GM21515 (cell line): Measurements from ENCODE around the gene MOGAT3.

Source experiments
- ATAC-seq: cut with Tn5 transposase; IDR thresholded peaks from one replicate; pipeline ENCODE4 v1.9.1; 2021; ENCODE audit not compliant: unreplicated experiment

MOGAT3 gene

DNA sequence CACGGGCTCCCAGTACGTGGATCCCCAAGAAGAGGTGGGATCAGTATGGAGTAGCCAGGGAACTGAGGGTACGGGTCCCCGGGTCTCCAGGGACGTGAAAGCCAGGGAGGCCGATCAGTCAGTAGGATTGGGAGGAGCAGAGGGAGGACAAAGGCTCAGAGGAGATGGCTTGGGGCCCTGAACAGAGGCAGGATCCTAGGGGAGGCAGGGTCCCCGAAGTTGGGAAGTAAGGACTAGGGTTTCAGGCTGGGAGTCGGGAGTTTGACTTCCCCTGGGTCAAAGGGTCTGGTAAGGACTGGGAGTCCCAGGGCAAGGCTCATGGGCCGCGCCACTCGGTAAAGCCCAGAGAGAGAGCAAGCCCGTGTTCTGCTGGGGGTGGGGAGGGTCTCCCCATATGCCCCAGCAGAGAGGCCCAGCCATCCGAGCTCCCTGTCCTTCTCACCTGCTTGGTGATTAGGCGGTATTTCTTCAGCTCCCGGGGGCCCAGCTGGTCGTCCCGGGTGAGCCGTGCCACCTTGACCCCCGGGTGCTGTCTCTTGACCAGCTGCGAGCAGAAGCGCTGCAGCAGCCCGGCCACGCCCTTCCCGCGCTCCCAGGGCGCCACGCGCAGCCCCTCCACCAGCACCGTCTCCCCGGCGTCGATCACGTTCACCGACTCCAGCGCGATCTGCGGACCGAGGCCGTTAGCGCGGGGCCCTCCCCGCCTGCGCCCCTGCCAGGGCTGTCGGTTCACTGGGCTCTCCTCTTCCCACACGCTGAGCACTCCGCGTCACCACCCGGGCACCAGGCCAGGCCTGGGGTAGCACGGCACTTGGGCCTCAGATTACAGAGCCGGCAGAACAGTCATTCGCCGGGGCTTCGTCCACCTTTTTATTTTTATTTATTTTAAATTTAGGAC, 27.7 kb downstream of the MOGAT3 start:
- no peak for ATAC-seq

DNA sequence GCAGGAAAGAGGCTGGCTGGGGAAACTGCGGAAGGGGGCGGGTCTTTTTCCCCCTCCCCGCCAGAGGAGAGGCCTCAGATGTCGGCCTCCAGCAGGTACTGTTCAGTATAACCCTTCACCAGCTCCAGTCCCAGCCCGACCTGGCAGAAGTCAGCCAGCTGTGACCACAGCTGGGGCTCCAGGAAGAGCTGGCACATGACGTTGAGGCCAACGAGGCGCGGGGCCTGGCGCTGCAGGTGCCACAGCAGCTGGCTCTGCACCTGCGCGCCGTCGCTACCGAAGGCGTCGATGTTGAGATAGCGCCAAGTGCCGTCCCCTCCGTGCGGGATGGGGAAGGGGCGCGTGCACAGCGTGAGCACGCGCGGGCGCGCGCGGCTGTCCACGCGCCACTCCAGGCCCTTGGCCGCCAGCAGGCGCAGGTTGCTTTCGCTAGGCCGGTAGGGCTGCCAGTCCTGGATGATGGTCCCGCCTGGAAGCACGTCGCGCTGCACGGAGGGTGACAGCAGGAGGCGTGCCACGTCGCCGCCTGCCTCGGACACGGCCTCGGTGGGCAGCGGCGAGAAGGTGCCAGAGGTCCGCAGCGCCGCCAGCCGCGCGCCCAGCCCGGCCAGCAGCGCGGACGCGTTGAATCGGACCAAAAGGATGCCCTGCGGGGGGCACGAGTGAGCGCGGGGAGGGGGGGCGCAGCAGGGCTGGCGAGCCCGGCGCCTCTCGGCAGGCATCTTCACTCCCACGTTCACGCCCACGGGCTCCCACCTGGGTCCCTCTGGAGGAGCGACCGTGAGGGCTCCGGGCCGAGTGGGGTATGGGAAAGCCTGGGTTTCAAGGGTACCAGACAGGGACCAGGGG, 28.6 kb downstream of the MOGAT3 start:
- ATAC-seq: no peak

DNA sequence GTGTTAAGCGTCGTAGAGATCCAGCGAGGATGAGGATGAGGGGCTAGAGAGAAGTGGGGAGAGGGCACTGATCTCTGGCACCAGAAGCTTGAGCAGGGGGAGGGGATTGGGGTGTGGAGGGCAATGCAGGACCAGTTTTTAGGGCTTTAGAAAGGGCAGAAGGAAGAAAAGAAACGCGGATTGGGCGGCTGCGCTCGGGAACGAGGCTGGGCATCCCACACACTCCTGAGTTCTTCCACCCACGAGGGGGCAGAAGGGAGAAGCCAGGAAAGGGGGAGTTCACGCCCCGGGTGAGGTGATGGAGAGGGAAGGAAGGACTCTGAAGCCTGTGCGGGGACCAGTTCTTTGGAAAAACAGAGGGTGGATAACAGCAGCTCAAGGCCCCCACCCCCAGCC, 29.4 kb downstream of the MOGAT3 start:
- no peak for ATAC-seq

DNA sequence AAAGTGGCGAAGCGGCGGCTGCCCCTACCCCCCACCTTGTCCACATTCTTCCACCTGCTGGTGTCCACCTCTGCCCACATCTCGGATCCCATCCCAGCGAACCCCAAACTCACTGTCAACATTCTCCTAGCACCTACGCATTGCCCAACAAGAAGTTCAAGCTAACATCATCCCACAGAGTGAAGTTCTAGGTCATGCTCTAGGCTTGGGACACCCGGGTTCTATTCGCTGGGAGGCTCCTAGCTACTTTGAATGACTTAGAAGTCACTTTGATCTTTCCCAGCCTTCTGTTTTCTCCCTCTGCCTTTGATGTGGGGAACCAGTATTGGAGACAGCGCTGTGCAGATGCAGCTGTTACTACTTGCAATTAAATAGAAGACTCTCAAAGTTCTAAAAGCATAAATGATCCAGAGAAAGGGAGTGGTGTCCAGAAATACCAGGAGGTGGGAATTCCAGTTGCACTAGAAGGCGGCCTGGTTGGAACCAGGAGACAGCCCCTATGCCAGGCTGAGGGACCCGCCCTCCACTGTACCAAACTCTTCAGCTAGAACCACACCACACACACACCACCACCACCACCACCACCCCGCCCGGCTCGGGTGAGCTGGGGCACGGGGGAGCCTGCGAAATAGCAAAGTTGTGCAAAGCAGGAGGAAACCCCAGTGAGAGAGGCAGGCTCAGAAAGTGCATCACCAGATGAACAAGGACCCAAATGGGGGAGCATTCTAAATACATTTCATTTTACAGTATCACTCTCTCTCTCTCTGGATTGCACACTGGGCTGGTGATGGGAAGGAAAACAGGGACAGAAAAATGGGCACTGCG, 30.0 kb downstream of the MOGAT3 start:
- no peak for ATAC-seq

DNA sequence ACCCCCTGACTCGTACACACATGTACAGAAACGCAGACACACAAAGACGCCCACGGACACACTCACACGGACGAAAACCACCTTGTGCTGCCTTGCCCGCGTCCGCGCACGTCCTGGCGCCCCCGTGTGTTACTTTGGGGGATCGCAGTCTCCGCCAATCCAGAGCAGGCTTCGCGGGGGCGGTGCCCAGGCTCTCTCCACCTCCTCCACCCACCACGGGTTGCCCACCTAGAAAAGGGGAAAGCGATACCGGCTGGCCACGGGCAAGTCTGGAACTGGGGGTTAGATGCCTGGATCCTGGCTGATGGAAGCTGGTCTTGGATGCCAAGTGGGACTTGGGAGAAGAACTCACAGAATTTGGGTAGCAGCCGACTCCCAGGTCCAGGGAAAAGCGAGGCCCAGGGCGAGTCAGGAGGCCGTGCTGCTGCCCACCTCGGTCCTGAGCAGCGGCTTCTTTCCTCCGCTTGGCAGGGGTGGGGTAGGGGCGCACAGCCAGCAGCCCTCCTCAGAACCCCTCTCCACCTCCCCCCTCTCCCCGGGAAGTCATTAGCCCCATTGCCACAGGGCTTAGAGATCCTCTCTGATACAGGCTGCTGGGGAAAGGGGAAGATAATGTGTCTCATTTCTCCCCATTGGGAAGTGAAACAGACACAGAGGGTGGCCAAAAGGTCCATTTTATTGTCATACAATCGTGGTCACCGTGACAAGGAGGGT, 30.8 kb downstream of the MOGAT3 start:
- ATAC-seq: no peak

DNA sequence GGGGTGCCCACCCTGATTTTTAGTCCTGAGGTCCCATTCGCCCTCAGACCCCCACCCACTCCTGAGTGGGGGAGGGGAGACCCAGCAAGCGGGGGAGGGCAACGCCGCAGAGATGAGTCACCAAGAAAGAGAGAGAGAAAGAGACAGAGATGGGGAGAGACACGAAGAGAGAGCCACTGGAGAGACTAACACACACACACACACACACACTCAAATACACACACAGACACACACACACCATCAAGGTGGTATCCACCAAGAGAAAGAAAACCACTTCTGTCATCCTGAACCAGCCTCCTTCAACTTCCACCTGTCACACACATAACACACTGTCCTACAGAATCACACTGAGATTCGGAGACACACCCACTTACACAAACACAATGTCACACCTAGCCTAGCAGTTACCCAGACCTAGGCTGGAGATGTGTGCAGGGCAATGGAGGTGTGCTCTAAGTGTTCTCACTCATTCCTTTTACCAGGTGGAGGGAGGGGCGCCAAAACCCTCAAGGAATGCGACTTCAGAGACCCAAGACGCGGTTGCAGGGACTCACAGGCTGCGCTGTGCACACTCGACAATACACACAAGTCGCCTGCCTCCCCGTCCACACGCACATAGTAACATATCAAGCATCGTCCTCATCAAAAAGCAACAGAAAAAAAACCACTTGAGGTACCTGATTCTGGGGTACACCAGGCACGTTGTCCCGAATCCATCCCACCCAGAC, 31.6 kb downstream of the MOGAT3 start:
- no peak for ATAC-seq

DNA sequence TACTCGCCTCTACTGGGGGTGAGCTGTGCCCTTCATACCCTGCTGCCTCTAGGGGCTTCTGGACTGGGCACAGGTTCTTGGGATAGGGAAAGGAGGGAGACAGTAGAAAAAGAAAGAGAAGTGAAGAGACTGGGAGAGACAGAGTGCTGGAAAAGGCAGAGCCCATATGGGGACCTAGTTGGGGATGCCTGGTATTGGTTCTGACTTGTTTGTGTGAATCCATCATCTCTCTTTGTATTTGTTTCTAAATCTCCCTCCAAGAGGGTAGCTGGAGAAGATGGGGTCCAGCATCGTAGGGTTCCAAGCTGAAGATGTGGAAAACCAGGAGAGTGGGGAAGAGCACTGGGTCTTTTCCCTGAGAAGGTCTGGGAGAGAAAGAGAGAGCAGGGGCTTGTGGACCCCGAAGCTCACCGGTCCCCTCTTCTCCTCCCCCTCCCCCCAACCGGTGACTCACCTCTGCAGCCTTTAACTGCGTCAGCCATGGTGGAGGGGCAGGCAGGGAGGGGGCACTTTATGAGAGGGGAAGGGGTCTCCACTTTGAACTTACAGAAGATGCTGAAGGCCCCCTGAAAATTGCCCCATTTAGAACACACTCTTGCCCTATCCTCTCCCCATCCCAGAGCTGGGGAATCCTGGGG, 32.3 kb downstream of the MOGAT3 start:
- no peak for ATAC-seq

DNA sequence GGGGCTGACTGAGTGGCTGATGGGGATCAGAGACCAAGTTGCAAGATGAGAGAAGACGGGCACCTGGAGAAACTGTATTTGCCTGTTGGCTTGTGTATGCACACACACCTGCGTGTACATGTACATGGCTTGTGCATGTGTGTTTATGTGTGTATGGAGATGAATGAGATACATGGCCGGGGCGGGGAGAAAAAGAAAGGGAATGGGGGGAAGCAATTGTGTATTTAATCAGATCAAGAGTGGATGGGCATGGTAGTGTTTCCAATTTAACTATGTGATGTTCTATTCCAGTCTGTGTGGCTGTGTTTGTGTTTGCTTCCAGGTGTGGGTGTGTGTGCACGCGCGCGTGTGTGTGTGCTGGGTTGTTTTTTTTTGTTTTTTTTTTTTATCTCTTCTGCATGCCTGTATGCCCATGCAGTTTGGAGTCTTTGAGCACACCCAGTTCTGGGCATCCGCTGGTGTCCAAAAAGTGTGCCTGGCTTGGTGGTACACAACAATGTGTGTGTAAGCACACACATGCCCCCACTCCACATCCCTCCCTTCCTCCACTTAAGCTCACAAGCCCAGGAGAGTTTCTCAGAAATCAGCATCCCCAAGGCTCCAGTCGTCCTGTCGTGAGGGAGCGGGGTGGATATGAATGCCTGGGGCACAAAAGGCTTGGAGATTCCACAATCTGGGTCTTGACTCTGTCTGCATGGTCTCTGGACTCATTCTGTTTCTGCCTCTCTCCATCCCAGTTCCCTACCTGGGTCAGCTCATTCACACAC, 33.0 kb downstream of the MOGAT3 start:
- no peak for ATAC-seq

DNA sequence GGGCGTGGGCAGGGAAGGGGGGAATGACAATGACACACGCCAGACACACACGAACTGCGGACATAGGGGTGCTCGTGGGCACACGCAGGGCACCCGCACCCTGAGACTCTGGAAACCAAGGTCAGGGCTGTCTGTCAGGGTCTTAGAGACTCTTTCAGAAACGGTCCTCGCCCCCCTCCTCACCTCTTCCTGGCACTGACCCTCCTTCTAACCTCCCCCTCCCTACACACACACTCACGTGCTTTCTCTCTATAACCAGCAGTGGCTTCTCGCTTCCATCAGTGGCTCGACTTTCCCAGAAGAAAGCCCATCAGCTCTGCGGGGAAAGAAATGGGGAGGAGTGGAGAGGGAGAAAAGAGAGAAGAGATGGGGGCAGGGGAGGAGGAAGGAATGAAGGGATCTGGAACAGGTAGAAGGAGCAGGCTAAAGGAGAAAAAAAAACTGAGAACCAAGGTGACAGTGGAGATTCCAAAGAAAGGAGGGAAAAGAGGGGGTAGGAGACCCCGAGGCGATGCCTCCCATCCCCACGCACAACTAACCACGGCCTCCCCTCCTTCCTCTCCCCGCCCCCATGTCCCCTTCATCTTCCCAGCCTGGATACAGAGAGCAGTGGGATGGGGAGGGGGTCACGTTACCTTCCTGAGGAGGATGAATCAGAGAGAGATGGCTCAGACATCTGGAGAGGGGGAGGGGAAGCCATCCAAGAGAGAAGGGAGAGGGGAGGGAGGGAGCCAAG, 33.8 kb downstream of the MOGAT3 start:
- ATAC-seq: no peak

DNA sequence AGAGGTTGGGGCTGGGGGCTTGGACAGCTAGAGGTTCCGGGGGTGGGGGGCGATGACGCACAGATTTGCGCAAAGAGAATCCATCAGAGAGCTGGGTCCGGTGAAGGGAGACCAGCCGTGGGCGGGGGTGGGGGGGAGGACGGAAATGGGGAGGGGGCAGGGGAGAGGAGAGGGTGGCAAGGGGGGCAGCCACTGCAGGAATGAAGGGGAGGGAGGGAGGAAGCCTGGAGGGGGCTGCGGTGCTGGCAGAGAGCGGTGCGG, 34.3 kb downstream of the MOGAT3 start:
- ATAC-seq: no peak

DNA sequence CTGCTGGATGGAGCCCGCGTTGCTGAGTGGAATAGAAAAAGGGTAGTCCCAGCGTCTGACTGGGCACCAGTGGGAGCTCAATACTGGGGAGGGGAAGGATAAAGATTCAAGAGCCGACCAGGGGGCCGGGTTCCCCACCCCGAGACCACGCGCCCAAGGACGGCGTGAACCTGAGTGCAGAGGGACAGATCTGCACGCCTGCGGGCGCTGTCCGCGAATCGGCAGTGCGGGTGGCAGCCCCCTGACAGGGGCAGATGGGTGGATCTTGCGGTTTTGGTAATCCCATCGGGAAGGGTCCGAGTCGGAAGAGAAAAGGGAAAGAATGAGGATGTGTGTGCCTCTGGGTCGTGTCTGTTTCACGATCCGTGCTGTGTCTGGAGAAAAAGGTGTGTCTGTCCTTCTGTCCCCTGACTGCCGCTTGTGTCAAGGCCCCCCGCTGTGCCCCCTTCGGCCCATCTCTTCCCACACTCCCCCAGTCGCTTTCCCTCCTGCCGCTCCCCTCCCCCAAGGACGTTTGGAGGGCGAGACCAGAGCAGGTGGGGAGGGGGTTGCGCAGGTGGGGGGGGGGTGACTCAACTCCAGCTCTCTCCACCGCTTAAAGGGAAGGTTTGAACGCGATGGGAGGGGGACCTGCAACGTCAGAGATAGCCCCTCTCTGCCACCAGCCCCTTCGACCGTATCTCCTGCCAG, 34.7 kb downstream of the MOGAT3 start:
- ATAC-seq: no peak

DNA sequence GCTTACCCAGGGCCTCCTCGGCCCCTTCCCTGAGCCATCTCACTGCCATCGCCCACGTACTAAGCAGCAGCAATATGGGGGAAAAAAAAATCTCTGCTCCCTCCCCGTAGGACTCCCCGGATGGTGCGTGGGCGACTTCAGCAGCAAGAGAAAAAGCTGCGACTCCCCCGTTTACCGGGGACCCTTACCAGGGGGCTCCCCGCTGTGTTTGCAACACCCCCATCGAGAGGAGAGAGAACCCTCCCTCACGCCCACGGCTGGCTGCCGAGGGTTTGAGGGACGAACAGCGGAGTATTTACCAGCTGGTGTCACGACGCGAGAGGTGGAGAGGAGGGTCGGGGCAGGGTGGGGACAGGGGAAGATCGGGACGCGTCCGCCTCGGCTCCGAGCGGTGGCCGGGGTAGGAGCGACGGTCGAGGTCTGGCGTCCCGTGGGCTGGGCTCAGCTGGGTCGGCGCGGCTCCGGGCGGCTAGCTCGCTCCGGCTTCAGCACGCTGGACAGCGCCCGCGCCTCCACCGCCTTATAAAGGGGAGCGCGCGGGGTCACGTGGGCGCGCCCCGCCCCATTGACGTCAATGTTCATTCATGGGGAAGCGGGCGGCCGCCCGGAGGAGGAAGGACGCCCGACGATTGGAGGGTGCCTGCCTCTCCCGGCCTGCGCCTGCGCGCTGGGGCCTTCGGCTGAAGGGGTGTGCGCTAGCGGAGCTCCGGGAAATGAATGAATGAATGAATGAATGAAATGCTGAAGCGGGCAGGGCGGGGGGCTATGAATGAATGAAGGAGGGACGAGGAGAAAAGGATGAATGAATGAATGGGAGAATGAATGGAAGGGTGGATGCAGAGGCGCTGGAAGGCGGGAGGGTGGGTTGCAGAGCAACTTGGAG, 35.5 kb downstream of the MOGAT3 start, which contains the start of gene VGF:
Gene VGF (minus strand): TSS at position 495 of the 883 bp plus-strand sequence. CDS start 726 bp downstream, outside the sequence.
- peak; percentile 70 for ATAC-seq

DNA sequence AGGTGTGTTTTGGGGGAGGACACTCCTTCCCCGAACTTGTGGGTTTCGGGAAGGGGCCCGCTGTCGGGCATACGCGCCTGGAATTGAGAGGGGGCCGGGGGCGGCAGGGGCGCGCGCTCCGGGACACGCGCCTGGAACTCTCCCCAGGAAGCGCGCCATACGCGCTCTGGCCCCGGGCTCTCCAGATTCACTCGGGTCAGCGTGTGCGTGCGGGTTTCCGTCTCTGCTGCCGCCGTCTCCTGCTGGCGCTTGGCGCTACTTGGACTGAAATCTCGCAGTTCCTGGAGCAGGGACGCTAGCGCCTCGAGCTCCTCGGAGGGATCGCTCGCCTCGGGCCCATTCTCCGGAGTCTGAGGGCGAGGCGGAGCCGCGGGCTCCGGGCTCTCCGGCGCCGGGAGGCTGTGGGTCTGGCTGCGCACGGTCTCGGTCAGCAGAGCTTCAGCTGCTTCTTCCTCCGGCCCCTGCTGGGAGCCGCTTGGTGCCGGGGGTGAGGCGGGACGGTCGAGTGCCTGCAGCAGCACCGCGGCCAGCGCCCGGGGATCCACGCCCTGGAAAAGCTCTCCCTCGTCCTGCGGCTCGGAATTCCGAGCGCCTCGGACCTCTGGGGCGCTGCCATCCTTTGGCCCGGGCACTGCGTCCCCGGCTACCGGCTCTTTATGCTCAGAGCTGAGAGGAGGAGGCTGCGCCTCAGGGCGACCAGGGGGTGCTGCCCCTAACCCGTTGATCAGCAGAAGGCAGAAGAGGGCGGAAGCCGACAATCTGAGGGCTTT, 36.6 kb downstream of the MOGAT3 start:
- no peak for ATAC-seq

DNA sequence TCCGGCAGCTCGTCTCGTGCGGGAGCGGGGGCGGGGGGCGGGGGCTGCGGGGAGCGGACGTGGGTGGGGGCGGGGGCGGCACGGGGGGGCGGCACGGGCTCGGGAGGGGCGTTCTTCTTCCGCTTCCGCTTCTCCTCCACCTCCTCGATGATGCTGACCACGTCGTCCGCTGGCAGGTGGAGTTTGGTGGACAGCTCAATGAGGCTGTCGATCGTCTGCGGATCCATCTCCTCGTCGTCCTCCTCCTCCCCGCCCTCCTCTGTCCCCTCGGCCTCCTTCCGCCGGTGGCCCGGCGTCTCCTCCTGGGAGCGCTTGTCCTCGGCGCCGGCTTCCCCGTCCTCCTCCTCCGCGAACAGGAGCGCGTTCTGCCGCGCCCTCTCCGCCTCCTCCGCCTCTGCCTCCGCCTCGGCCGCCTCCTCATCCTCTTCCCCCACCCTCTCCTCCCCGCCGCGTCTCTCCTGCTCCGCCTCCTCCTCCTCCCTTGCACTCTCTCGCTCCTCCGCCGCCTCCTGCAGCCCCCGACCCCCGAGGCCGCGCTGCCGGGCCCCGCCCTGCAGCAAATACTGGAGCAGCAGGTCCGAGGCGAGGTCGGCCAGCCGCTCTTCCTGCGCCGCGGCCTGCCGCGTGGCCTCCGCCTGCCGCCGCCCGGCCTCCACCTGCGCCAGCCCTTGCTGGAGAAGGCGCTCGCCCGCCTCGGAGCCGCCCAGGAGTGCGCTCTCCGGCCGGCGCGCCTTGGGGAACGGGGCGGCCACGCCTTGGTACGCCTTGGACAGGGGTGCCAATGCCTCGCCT, 37.4 kb downstream of the MOGAT3 start:
- ATAC-seq: no peak
